GM18519 (cell line): ENCODE data around the gene EHBP1.

ENCODE experiments used
- ATAC-seq: cut with Tn5 transposase; IDR thresholded peaks from one replicate; pipeline ENCODE4 v1.9.1; 2021; ENCODE audit warnings: mild to moderate bottlenecking, moderate library complexity; ENCODE audit not compliant: unreplicated experiment, low FRiP score

The EHBP1 gene

DNA sequence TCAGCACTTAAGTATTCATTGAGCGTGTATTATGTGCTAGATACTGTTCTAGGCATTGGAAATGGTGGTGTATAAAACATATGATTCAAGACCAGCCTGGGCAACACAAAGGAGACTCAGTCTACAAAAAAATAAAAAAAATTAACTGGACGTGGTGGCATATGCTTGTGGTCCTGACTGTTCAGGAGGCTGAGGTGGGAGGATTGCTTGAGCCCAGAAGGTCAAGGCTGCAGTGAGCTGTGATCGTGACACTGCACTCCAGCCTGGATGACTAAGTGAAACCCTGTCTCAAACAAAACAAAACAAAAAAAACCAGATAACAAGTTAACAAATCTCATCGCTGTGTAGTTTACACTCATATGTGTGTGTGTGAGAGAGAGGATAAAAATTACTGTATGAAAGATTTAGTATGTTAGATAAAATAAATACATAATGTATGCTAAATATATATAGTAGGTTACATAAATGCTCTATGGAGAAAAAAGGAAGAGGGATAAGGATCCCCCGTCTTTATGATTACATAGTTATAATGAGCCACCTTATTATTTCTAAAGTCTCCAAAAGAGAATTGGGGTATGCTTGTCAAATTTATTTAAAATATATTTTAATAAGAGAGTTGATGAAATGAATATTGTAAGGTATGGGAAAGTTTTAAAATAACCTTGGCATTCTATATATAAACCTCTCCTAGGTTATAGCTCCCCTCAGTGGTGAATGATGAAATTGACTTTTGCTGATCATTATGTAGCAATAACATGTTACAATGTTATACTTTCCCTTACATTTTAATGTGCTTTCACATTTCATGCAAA lies 69.2 kb downstream of the EHBP1 start:
- no peak for ATAC-seq

DNA sequence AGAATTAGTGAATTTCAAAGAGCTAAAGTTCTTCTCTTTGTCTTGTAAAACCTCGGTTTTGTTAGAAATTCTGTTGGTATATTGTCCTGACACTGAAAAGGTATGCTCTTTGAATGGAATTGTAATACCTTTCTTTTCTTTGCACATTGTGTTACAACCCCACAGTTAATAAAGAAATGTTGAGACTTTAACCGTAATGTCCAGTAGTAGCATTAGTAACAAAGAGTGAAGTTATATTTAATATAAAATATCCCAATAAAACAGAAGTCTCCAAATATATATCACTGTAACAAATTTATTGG lies 69.8 kb downstream of the EHBP1 start:
- ATAC-seq: no peak

DNA sequence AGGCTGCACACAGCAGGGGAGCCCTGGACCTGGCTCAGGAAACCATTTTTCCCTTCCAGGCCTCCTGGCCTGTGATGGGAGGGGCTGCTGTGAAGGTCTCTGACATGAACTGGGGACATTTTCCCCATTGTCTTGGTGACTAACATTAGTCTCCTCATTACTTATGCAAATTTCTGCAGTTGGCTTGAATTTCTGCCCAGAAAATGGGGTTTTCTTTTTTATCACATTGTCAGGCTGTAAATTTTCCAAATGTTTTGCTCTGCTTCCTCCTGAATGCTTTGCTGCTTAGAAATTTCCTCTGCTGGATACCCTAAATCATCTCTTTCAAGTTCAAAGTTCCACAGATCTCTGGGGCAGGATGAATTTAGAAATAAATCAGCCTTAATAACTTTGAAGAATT lies 78.2 kb downstream of the EHBP1 start:
- ATAC-seq: no peak

DNA sequence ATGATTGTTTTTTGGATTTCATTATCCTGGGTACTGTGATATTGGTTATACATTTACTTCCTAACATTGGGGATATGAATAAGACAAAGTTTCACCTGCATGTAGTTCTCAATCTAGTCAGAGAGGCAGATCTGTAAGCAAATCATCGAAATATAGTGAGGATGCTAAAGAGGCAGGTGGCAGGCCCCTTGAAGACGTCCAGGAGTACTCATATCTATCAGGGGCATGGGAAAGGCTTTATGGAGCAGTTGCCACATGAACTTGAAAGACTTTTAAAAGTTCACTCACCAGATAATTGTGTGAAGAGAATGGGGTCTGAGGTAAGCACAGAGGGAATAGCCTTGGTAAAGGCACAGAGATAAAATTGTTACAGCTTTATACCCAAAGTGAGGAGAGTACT lies 78.8 kb downstream of the EHBP1 start:
- ATAC-seq: no peak

DNA sequence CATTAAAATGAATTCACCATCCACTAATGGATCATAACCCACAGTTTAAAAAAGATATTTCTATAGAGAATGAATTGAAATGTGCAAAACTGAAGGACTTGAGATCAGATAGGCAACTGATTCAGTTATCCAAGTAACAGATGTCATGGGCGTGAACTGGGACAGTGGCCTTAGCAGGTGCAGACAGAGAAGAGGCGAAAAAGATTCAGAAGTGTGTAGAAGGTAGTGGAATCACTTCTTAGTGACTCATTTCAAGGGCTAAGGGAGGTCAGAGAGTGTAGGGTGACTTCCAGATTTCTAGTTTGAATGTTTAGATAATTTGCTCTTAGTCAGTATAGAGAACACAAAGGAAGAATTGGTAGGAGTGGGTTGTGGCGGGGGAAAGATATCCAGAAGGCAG lies 79.7 kb downstream of the EHBP1 start:
- peak; percentile 43 for ATAC-seq

DNA sequence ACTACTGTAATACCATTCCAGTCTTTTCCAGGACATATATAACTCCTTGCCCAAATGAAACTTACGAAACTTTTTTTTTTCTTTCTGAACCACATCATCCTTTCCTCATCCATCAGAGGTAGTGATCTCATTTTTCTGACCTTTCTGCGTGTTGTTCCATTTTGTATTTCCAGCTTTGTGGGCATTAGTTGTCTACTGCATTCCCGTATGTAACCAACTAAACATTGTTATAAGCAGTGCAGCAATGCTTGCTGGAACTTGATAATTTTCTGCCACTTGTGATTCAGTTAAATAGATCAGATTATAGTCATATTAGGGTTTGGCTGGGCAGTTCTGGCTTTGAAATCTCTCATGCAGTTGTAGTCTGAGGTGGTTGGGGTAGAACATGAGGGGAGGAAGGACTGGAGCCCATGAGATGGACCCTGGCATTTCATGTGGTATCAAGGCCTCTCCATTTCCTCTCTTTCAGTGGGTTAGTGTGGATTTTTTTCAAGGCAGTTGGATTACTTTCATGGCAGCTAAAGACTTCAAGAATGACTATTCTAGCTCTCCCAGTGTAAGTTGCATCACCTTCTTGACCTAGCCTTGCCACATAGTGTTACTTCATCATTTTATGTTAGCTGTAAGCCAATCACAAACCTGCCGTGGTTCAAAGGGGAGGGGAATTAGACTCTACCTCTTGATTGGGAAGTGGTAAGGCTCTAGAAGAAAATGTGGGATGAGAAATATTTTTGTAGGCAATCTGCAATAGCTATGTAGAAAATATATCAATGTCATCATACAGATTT lies 80.5 kb downstream of the EHBP1 start:
- ATAC-seq: no peak

DNA sequence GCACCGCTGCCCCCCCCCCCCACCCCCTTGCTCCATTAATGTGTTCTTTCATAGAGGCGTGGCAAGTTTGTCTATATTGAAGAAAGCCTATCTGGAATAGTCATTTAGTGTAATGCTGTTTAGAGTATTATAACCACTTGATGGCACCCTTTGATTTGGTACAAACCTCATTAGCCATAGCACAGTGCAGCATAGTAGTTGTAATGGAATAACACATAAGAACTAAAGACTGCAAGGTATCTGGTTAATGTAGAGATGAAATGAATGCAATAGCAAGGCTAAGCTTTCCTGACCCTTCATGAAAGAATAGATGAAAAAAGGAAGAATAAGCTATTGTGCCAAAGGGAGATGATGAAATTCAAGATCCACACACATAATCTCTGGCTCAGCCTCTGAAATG lies 81.9 kb downstream of the EHBP1 start:
- peak; percentile 56 for ATAC-seq

DNA sequence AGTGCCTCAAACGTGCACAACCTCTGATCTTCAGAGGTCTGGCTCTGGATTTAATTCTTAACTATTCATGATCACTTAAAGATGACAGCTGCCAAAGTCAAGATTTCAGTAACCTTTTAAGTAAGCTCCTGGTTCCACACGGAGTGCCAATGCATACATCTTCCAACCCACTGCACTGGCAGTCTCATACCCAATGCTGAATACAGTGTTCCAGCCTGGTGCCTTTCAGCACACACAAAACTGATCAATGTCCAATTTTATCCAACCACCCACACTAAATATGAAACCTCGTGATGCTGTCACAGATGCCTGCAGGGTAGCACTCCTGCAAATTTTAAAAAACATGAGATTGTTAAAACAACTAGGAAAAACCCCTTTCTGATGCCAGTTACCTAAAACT lies 84.0 kb downstream of the EHBP1 start:
- ATAC-seq: no peak

DNA sequence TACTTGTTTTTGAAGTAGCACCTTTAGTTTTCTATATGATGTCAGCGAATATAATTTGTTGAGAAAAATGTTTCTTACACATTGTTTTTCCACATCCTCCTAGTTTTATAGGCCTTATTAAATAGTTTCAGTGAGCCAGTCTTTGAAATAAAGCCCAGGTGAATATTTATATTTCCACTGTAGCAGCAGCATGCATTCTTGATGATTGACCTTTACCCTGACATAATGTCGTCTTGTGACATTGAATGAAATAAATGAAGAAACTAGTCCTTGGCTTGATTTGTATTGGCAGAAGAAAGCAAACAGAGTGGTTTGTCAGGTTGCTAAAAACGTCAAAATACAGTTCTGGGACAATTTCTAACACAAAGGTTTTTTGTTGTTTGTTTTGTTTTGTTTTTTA lies 84.4 kb downstream of the EHBP1 start:
- ATAC-seq: no peak

DNA sequence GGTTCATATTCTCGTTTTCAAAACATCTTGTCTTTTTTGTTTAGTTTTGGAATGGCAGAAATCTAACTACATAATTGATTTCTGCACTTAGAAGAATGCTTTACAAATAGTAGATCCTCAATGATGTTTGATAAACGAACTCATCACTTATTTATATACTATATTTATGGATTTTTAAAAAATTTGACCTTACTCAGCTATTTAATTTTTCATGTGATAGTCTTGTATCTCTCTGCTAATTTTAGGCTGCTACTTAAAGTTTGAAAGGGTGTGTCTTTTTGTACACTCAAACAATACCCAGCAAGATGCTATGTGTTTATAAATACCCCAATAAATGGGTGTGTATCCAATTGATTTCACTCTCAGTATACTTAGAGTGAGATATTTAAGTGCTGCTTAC lies 86.9 kb downstream of the EHBP1 start:
- ATAC-seq: no peak

DNA sequence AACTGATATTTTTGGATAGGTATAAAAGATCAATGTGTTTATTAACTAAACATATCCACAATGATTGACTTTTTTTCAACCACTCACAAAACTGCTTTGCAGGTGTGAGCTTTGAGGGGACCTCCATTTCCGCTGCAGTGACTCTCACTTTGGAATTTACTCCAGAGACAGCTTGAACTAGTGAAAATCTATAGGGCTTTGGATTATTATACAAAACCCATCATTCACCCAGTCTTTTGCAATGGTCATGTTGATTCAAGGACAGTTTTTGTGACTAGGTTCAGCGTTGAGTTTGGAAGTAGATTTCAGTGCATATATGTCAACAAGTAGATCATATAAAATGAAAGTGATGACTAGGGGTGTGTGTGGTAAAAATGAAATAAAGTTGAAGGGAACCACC lies 87.7 kb downstream of the EHBP1 start:
- ATAC-seq: no peak

DNA sequence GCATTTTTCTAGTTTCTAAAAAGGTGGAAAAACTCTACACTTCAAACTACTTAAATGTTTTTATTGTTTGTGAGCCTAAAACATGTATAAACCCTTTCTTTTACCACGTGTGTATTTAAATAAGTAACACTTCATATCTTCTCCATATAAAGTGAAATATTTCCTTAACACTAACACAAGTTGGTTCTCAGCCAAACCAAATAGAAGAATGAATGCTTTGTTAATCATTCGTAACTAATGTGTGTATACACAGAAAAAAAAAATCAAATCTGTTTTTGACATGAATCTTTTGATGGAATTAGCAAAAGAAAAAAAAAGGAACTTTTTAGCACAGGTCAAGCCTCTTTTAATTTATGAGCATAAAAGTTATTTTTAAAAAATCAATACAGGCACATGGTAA lies 89.3 kb downstream of the EHBP1 start:
- no peak for ATAC-seq

DNA sequence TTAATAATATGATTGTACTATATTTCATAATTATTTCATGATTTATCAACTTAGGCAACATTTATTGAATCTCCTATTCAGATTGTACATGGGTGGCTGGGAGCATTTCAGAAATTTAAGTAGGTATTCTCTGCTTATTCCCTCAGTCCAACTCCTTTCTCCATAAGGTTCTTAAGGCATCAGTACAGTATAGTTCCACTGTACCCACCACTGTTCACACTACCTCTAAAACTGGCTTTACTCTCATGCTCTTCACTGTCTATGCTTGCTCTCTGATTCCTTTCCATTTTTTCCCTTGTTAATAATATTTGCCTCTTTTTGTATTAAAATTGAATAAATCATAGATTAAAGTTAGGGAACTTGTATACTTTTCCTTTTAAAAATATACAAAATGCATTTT lies 89.8 kb downstream of the EHBP1 start:
- no peak for ATAC-seq

DNA sequence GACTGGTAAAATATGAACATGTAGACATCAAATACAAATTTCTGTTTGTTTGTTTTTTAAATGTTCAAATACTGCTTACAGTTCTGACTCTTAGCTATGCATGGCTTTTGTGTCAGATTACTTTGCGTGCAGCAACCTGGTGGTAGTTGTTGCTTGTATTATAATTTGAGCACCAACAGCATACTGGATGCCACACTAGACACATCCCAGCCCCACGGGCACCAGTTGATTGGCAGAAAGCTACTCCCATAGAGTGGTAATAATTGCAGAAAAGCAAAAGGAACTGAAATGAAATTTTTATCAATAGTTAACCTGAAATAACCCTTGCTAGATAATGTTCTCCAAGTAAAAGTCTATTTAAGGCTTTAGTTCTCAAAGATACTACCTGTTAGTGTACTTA lies 91.6 kb downstream of the EHBP1 start:
- no peak for ATAC-seq

DNA sequence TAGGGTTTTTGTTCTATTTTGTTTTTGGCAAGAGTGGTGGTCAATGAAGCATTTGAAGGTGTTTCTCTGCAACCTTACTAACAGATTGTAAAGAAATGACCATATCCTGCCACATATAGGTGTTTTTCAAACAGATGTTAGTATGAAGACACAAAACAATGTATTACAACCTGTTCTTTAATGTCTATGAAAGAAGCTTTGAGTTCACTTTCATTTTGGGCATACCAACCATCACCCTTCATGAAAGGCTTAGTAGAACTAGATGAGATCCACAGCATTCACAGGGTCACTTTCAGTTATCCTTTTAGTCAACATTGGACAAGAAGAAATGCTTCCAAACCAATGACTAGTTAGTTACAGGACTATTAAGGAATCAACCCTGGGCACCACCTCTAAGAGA lies 95.1 kb downstream of the EHBP1 start:
- ATAC-seq: no peak

DNA sequence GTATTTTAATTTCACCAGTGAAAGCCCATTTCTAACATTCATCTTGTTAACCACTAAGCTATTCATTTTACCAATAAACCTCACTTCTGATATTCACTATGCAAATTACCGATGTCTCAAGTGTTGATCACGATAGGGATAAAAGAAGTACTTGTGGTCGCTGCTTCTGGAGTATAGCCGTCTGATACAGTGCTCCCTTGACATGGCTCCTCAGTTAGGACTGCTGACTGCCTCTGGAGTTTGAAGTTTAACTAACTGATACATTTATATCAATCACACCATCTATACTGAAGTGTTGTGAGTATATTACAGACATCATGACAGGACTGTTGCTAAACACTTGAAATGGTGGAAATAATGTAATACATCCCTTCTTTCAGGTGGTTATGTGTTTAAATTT lies 95.6 kb downstream of the EHBP1 start:
- ATAC-seq: no peak

DNA sequence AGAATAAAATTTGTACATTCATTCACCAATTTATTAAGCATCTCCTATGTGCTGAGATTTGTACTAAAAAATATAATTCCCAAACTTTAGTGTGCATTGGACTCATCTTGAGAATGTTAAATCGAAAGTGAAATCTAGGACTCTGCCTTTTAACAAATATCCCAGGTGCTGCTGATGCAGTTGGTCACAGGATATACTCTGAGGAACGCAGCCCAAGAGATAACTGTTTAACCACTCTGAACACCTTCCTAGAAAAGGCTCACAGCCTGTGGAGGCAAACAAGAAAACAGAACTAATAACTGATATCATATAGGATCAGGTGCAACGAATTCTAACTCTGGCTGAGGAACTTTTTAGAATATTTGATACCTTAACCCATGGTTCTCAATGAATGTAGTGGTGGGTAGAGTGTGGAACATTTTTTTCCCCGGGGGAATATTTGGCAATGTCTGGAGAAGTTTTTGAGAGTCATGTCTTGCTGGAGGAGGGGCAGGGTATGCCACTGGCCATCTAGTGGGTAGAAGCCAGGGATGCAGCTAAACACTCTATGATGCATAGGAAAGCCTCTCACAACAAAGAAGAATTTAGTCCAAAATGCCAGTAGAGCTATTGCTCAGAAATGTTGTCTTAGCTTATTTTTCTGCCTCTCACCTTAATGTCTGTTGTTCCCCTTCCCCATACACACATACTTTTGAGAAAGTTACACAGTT lies 96.5 kb downstream of the EHBP1 start:
- ATAC-seq: no peak

DNA sequence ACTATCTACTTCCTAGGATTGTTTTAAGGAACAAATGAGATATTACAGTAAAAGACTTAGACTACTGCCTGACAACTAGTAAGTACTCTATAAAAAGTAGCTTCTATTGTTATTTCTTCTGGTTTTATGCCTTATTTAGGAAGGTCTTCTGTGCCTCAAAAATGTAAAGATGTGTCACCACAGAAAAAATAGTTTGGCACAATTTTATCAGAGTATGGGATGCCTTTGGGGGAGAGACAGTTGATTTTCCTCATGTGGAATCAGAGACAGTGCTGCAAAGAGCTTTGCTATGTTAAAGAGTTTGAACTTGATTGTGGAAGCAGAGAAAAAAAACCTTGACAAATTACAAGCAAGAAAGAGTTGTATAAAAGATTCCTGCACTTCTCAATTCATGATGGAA lies 98.4 kb downstream of the EHBP1 start:
- ATAC-seq: no peak

DNA sequence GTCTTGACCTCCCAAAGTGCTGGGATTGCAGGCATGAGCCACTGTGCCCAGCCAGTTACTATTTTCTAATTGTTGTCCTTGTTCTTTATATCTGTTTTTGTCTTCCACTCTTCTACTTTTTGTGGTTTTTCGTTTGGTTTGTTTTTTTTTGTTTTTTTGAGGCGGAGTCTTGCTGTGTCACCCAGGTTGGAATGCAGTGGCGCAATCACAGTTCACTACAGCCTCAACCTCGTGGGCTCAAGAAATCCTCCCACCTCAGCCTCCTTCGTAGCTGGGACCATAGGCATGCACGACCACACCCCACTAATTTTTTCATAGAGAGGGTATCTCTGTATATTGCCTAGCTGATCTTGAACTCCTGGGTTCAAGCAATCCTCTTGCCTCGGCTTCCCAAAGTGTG lies 100.7 kb downstream of the EHBP1 start:
- ATAC-seq: no peak

DNA sequence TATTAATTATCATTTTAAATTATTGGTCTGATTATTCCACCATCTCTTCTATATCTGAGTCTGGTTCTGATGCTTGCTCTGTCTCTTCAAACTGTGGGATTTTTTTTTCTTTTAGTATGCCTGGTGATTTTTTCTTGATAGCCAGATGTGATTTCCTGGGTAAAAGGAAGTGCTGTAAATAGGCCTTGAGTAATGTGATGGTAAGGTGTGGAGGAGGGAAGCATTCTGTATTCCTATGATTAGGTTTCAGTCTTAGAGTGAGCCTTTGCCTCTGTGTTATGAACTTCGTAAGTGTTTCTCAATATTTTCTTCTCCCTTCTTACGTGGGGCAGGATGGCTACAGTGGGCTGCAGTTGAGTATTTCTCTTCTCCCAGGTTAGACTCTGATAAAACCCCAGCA lies 103.0 kb downstream of the EHBP1 start:
- ATAC-seq: no peak

DNA sequence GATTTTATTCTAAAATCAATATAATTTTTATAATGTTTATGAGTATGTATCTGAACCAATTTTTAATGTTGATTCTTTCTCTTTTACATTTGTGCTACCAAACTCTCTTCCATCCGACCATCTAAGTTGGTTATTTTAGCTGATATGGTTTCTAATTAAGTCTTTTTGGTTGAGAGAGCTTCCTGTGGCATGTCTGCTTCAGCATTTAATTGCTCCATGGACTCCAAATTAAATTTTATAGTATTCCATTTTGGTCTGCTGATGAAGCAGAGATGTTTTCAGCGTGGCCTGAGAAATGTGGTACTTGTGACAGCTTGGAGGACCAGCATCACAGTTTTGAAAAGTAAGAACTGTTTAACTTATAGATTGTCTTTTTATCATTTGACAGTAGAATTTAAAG lies 105.6 kb downstream of the EHBP1 start:
- ATAC-seq: no peak

DNA sequence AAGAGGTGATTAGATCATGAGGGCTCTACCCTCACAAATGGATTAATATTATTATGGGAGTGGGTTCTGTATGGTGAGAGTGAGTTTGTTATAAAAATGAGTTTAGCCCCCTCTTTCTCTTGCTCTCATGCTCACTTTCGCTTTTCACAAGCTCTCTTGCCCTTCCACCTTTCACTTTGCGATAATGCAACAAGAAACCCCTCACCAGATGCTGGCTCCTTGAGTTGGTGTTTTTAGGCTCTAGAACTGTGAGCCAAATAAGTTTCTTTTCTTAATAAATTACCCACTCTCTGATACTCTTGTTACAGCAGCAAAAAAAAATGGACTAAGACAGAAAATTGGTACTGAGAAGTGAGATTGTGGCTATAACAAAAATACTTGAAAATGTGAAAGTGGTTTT lies 106.5 kb downstream of the EHBP1 start:
- no peak for ATAC-seq
